ENCODE measurements around the gene FNDC8. TPM values are rescaled to one million over a fixed set of nuclear protein-coding genes. Genes with fewer than 3 reads are reported as not detected.
"Not testable (repeated sequence)": the region's sequence is repeated elsewhere in the genome, so short reads cannot be mapped to it uniquely, and the experiment has no call there.

FNDC8 gene
- total RNA-seq, 5 donors from 2014 or later (not counting 1 experiment from before 2014, with no cell fraction given): not detected

GRCh38 chr17:35151080-35151479, 29.7 kb downstream of the FNDC8 start:
- H3K27me3 ChIP-seq (replicated peaks in 1 of 2; ENCODE audit: control insufficient read depth in 2 of 2, extremely low read depth in 1 of 2, insufficient read depth in 2 of 2, low read length in 1 of 2); H3K27ac Mint-ChIP-seq; H3K4me1 Mint-ChIP-seq; ATAC-seq (replicated peaks in 1 of 4); H3K27ac ChIP-seq (ENCODE audit: low read length); DNase-seq; CTCF ChIA-PET; H3K4me3 ChIP-seq (ENCODE audit: control insufficient read depth in 1 of 2, extremely low read depth in 1 of 2, low read length in 1 of 2); H3K27me3 Mint-ChIP-seq; H3K36me3 Mint-ChIP-seq; H3K4me1 ChIP-seq (ENCODE audit: control insufficient read depth in 1 of 2, extremely low read depth in 1 of 2, insufficient read depth in 2 of 2, low read length in 2 of 2); H3K9me3 Mint-ChIP-seq; H3K9me3 ChIP-seq; POLR2A ChIA-PET; H3K36me3 ChIP-seq (ENCODE audit: control insufficient read depth in 2 of 2, extremely low read depth in 1 of 2, insufficient read depth in 1 of 2, low read length in 1 of 2); H3K4me3 Mint-ChIP-seq: not testable (repeated sequence)
- WGBS (ENCODE audit: insufficient coverage): 94% methylated on average over 23 of the region's 29 CpGs

DNA sequence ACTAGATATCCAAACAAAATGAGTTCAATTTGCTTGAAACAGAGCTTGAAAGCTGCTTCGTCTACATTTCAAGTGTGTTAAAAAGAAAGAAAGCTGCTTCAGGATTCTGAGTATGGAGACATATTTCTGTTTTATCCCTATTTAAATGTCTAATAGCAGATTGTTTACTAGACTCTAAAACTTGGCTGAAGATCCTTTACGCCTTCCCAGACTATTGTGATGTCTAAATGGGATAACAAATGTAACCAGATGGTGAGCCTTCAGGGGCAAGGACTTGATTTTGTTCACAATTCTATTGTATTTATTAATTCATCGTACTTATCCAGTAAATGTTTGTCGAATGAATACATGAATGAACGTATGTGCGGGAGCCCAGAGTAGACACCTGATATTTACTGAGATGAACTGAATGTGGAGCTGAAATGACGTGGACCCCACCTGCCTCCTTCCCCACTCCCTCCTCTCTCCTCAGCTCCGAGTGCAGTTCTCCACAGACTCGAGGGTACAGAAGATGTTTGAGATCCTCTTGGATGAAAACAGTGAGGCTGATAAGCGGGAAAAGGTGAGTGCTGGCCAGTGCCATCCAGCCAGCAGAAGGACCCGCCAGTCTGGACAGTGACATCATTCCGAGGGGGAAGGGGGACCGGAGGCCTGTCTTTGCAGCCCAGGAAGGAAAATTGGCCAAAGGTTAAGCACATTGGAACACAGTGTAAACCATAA, 31.2 kb downstream of the FNDC8 start:
- no peaks in the 10 kb centered on the region for H3K4me1 Mint-ChIP-seq
- Histone ChIP-seq H3K27ac (ENCODE audit: low read length) (no peak overlapping the region), H3K27me3 (replicated peaks in 1 of 2; ENCODE audit: control insufficient read depth in 2 of 2, extremely low read depth in 1 of 2, insufficient read depth in 2 of 2, low read length in 1 of 2) (peaks cover 0 to 7% of the 10 kb centered on the region in 2 experiments), H3K4me3 (ENCODE audit: control insufficient read depth in 1 of 2, extremely low read depth in 1 of 2, low read length in 1 of 2) (no peak overlapping the region), H3K36me3 (ENCODE audit: control insufficient read depth in 2 of 2, extremely low read depth in 1 of 2, insufficient read depth in 1 of 2, low read length in 1 of 2) (no peaks in the 10 kb centered on the region), H3K4me1 (ENCODE audit: control insufficient read depth in 1 of 2, extremely low read depth in 1 of 2, insufficient read depth in 2 of 2, low read length in 2 of 2) (no peaks in the 10 kb centered on the region), H3K9me3 (no peaks in the 10 kb centered on the region)
- H3K36me3 Mint-ChIP-seq: no peaks in the 10 kb centered on the region
- H3K9me3 Mint-ChIP-seq: no peaks in the 10 kb centered on the region
- H3K27me3 Mint-ChIP-seq: no peaks in the 10 kb centered on the region
- H3K27ac Mint-ChIP-seq: no peak overlapping the region
- no peak overlapping the region for H3K4me3 Mint-ChIP-seq
- 89% methylated on average over 5 of the region's 13 CpGs for WGBS (ENCODE audit: insufficient coverage)
- ATAC-seq (replicated peaks in 1 of 4) (no peak), DNase-seq (no peak)
- ChIA-PET CTCF (no interaction called here), POLR2A (interaction anchor here in 1 of 2 donors (0.7 kb wide), 1 partner anchor 7 kb away, joined by 4 read pairs; no protein-coding TSS in a partner anchor)

DNA sequence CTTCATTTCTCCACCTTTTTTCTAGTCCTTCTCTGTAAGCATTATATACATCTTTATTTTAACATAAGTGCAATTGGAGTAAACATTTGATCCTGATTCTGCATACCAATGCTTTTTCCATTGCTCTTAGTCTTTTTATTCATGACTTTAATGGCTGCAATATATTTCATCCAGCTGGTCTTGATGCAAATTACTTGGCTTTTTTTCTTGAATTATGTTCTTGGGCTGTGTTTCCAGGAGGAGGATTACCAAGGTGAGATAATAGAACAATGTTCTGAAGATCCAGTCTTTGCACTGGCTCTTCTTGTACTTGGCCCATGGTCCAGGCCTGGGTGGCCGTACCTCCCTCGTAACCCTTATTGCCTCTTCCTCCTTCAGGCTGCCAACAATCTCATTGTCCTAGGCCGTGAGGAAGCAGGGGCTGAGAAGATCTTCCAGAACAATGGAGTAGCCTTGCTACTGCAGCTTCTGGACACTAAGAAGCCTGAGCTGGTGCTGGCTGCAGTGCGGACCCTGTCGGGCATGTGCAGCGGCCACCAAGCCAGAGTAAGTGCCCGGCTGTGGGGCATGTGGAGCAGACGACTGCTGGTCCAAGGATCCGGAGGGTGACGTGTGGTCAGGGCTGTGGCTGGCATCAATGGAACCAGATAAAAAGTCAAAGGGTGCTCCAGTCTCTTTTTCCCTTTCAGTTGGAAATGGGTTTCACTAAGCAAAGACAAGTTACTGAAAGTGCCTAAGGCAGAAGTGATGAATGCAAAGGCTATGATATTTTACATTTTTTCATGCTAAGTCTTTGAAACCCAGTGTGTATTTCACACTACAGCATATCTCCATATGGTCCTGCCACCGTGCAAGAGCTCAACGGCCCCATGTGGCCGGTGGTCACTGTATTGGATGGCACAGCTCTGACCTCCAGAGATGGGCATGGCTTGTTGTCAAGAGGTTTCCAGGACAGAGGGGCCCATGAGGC, 33.1 kb downstream of the FNDC8 start:
- Mint-ChIP-seq H3K9me3 (no peaks in the 10 kb centered on the region), H3K4me3 (no peak overlapping the region), H3K36me3 (no peaks in the 10 kb centered on the region), H3K27me3 (no peaks in the 10 kb centered on the region), H3K27ac (no peak overlapping the region), H3K4me1 (peaks cover 6 to 13% (median 10%) of the 10 kb centered on the region in 3 donors)
- Histone ChIP-seq H3K27me3 (replicated peaks in 1 of 2; ENCODE audit: control insufficient read depth in 2 of 2, extremely low read depth in 1 of 2, insufficient read depth in 2 of 2, low read length in 1 of 2) (peaks cover 0 to 7% of the 10 kb centered on the region in 2 experiments), H3K27ac (ENCODE audit: low read length) (no peak overlapping the region), H3K4me3 (ENCODE audit: control insufficient read depth in 1 of 2, extremely low read depth in 1 of 2, low read length in 1 of 2) (no peak overlapping the region), H3K36me3 (ENCODE audit: control insufficient read depth in 2 of 2, extremely low read depth in 1 of 2, insufficient read depth in 1 of 2, low read length in 1 of 2) (no peaks in the 10 kb centered on the region), H3K9me3 (no peaks in the 10 kb centered on the region), H3K4me1 (ENCODE audit: control insufficient read depth in 1 of 2, extremely low read depth in 1 of 2, insufficient read depth in 2 of 2, low read length in 2 of 2) (peaks cover 0 to 9% of the 10 kb centered on the region in 2 experiments)
- WGBS (ENCODE audit: insufficient coverage): 96% methylated on average over 10 of the region's 13 CpGs
- DNase-seq (no peak), ATAC-seq (replicated peaks in 1 of 4) (no peak)
- POLR2A ChIA-PET: no interaction called here
- CTCF ChIA-PET: no interaction called here

DNA sequence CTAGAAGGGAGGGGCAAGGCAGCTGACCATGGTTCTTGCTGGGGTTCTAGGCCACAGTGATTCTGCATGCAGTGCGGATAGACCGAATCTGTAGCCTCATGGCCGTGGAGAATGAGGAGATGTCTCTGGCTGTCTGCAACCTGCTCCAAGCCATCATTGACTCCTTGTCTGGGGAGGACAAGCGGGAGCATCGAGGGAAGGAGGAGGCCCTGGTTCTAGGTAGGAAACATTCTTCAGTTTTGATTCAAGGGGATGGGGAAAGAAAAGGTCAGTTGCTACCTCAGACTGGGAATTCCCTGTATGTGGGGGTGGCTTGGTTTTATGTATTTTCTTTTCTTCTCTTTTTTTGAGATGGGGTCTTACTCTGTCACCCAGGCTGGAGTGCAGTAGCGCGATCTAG, 33.8 kb downstream of the FNDC8 start:
- DNase-seq (no peak), ATAC-seq (replicated peaks in 1 of 4) (no peak)
- Histone ChIP-seq H3K27me3 (replicated peaks in 1 of 2; ENCODE audit: control insufficient read depth in 2 of 2, extremely low read depth in 1 of 2, insufficient read depth in 2 of 2, low read length in 1 of 2) (peaks cover 0 to 2% of the 10 kb centered on the region in 2 experiments), H3K9me3 (no peaks in the 10 kb centered on the region), H3K4me3 (ENCODE audit: control insufficient read depth in 1 of 2, extremely low read depth in 1 of 2, low read length in 1 of 2) (no peak overlapping the region), H3K36me3 (ENCODE audit: control insufficient read depth in 2 of 2, extremely low read depth in 1 of 2, insufficient read depth in 1 of 2, low read length in 1 of 2) (no peaks in the 10 kb centered on the region), H3K4me1 (ENCODE audit: control insufficient read depth in 1 of 2, extremely low read depth in 1 of 2, insufficient read depth in 2 of 2, low read length in 2 of 2) (peaks cover 4 to 15% of the 10 kb centered on the region in 2 experiments), H3K27ac (ENCODE audit: low read length) (no peak overlapping the region)
- 93% methylated on average over 5 of the region's 7 CpGs for WGBS (ENCODE audit: insufficient coverage)
- ChIA-PET POLR2A (no interaction called here), CTCF (no interaction called here)
- Mint-ChIP-seq H3K27me3 (no peaks in the 10 kb centered on the region), H3K4me1 (peaks cover 14 to 21% (median 18%) of the 10 kb centered on the region in 3 donors), H3K27ac (no peak overlapping the region), H3K9me3 (no peaks in the 10 kb centered on the region), H3K36me3 (no peaks in the 10 kb centered on the region), H3K4me3 (no peak overlapping the region)

DNA sequence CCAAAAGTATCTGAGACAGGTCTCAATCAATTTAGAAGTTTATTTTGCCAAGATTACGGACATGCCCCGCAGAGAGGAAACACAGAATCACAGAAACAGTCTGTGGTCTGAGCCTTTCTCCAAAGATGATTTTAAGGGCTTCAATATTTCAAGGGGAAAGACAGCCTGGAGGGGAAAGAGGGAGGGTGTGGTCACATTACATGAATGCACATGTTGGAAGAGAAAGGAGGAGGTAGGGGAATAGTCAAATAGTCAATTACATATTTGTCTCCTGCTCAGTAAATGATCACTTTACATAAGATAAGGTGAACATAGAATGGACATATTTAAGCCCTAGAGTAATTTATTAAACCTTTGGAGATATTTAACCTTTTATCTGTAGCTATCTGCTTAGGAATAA, 38.5 kb downstream of the FNDC8 start:
- Mint-ChIP-seq H3K27me3 (no peaks in the 10 kb centered on the region), H3K36me3 (no peaks in the 10 kb centered on the region), H3K4me1 (peaks cover 51 to 55% (median 53%) of the 10 kb centered on the region in 3 donors), H3K9me3 (no peaks in the 10 kb centered on the region), H3K4me3 (peak overlapping the region in 2 of 3 donors; percentile 1 to 79), H3K27ac (peak overlapping the region; percentile 74 to 98)
- Histone ChIP-seq H3K4me1 (ENCODE audit: control insufficient read depth in 1 of 2, extremely low read depth in 1 of 2, insufficient read depth in 2 of 2, low read length in 2 of 2) (peaks cover 24 to 55% of the 10 kb centered on the region in 2 experiments), H3K4me3 (ENCODE audit: control insufficient read depth in 1 of 2, extremely low read depth in 1 of 2, low read length in 1 of 2) (no peak overlapping the region), H3K36me3 (ENCODE audit: control insufficient read depth in 2 of 2, extremely low read depth in 1 of 2, insufficient read depth in 1 of 2, low read length in 1 of 2) (no peaks in the 10 kb centered on the region), H3K9me3 (no peaks in the 10 kb centered on the region), H3K27ac (ENCODE audit: low read length) (peak overlapping the region; percentile 71), H3K27me3 (replicated peaks in 1 of 2; ENCODE audit: control insufficient read depth in 2 of 2, extremely low read depth in 1 of 2, insufficient read depth in 2 of 2, low read length in 1 of 2) (peaks cover 0 to 2% of the 10 kb centered on the region in 2 experiments)
- DNase-seq: no peak
- POLR2A ChIA-PET: interaction anchor here (0.6 to 1.1 kb wide), 3 partner anchors 8 to 80 kb away, joined by 3 to 4 read pairs (median 3); no protein-coding TSS in a partner anchor
- no peak for ATAC-seq (replicated peaks in 1 of 4)
- WGBS (ENCODE audit: insufficient coverage): 87% methylated on average over 2 of the region's 2 CpGs
- CTCF ChIA-PET: interaction anchor here in 1 of 2 donors (0.6 to 2.4 kb wide), 3 partner anchors 54 to 731 kb away, joined by 3 to 13 read pairs (median 3); no protein-coding TSS in a partner anchor
